Measurements from ENCODE around the gene TMEM192.
"Not testable (repeated sequence)": the region's sequence is repeated elsewhere in the genome, so short reads cannot be mapped to it uniquely, and the experiment has no call there.

Gene TMEM192

DNA sequence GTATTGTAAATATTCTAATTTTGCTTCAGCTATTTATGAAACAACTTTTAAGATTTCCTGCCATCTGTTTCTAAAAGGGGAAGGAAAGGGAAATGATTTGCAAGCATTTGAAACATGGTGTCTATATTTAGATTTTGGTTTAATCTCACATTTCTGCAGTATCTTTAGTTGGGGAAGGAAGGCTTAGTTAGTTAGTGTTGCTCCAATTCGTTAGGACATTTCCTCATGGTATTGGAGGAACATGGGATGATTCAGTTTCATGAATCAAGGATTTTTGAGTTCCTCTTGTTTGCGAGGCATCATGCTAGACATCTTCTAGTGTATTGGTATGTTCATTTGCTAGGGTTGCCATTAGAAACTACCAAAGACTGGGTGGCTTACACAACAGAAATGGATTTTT lies 20.5 kb upstream of the TMEM192 start:
- no peak for DNase-seq (ENCODE audit: low spot score)
- H3K4me3 ChIP-seq (ENCODE audit: severe bottlenecking), result no peak overlapping the region

DNA sequence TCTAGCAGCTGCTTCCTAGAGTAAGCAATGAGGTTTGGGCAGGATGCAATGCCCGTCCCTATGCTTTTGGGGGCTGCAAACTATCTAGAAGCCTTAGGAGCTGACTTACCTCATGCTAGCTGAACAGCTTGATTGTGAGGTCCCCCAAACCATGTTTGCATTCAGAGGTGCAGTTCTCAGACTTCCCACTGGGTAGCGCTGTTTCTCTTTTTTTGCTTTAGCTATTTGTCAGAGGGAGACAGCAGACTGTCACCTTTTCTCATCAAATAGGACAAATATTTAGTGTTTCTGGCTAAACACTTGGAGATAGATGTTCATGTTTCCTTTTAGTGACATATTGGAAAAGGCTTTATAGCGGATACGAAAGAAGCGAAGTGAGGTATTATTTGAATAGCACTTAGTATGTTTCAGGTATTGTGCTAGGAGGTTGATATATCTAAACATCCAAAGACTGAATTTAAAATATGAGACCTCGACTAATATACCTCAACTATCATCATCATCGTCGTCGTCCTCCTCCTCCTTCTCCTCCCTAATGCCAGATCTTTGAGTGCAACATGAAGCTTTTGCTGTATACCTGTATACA lies 18.7 kb upstream of the TMEM192 start:
- peak; percentile 96 for TF ChIP-seq CTCF (IDR thresholded peaks at IDR 0.05; ENCODE audit: poor library complexity, severe bottlenecking)
- Histone ChIP-seq H3K9me3 (ENCODE audit: severe bottlenecking) (no peaks in the 10 kb centered on the region), H3K4me1 (ENCODE audit: insufficient read depth, poor library complexity, severe bottlenecking) (no peaks in the 10 kb centered on the region), H3K27ac (ENCODE audit: poor library complexity, severe bottlenecking) (no peak overlapping the region), H3K4me3 (ENCODE audit: severe bottlenecking) (no peak overlapping the region), H3K36me3 (ENCODE audit: low read depth) (no peaks in the 10 kb centered on the region), H3K27me3 (ENCODE audit: insufficient read depth, poor library complexity, severe bottlenecking) (no peaks in the 10 kb centered on the region)
- ATAC-seq (ENCODE audit: low read depth) (peak; percentile 82), DNase-seq (ENCODE audit: low spot score) (no peak)

More for the DNA sequence above, 20.5 kb upstream of the TMEM192 start:
- no peak for TF ChIP-seq CTCF (IDR thresholded peaks at IDR 0.05; ENCODE audit: poor library complexity, severe bottlenecking)
- no peaks in the 10 kb centered on the region for H3K27me3 ChIP-seq (ENCODE audit: insufficient read depth, poor library complexity, severe bottlenecking)
- ATAC-seq (ENCODE audit: low read depth), result no peak
- H3K9me3 ChIP-seq (ENCODE audit: severe bottlenecking), result no peaks in the 10 kb centered on the region
- H3K36me3 ChIP-seq (ENCODE audit: low read depth), result no peaks in the 10 kb centered on the region
- no peak overlapping the region for H3K27ac ChIP-seq (ENCODE audit: poor library complexity, severe bottlenecking)
- H3K4me1 ChIP-seq (ENCODE audit: insufficient read depth, poor library complexity, severe bottlenecking), result no peaks in the 10 kb centered on the region

GRCh38 chr4:165129924-165130323 lies 17.3 kb upstream of the TMEM192 start:
- Histone ChIP-seq H3K27ac (ENCODE audit: poor library complexity, severe bottlenecking) (no peak overlapping the region), H3K27me3 (ENCODE audit: insufficient read depth, poor library complexity, severe bottlenecking) (no peaks in the 10 kb centered on the region), H3K36me3 (ENCODE audit: low read depth) (no peaks in the 10 kb centered on the region), H3K4me3 (ENCODE audit: severe bottlenecking) (no peak overlapping the region), H3K4me1 (ENCODE audit: insufficient read depth, poor library complexity, severe bottlenecking) (no peaks in the 10 kb centered on the region), H3K9me3 (ENCODE audit: severe bottlenecking) (no peaks in the 10 kb centered on the region)
- TF ChIP-seq CTCF (IDR thresholded peaks at IDR 0.05; ENCODE audit: poor library complexity, severe bottlenecking), result no peak
- no peak for ATAC-seq (ENCODE audit: low read depth)
- no peak for DNase-seq (ENCODE audit: low spot score)

DNA sequence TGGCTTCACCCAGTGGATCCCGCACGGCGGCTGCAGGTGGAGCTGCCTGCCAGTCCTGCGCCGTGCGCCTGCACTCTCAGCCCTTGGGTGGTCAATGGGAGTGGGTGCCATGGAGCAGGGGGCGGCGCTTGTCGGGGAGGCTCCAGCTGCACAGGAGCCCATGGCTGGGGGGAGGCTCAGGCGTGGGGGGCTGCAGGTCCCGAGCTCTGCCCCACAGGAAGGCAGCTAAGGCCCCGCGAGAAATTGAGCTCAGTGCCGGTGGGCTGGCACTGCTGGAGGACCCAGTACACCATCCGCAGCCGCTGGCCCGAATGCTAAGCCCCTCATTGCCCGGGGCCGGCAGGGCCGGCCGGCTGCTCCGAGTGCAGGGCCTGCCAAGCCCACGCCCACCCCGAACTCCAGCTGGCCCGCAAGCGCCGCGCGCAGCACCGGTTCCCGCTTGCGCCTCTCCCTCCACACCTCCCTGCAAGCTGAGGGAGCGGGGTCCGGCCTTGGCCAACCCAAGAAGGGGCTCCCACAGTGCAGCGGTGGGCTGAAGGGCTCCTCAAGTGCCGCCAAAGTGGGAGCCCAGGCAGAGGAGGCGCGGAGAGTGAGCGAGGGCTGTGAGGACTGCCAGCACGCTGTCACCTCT lies 13.3 kb upstream of the TMEM192 start:
- ATAC-seq (ENCODE audit: low read depth), result not testable (repeated sequence)

DNA sequence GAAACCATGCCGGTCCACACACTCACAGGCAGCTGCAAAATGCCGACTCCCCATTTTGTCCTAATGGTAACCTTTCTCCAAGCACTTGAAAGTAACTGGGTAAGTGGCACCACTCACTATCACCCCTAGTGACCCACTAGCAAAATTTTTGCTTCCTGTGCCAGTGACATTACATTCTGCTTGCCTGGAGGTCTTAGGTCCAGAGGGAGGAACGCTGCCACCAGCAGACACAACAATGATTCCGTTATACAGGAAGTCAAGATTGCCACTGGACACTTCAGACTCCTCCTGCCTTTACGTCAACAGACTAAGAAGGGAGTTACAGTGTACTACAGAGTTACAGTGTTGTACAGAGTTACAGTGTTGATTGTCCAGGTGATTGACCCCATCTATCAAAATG lies 11.8 kb upstream of the TMEM192 start:
- no peak overlapping the region for H3K4me3 ChIP-seq (ENCODE audit: severe bottlenecking)
- no peak overlapping the region for H3K27ac ChIP-seq (ENCODE audit: poor library complexity, severe bottlenecking)
- no peak for TF ChIP-seq CTCF (IDR thresholded peaks at IDR 0.05; ENCODE audit: poor library complexity, severe bottlenecking)
- DNase-seq (ENCODE audit: low spot score) (no peak), ATAC-seq (ENCODE audit: low read depth) (no peak)
- no peaks in the 10 kb centered on the region for H3K9me3 ChIP-seq (ENCODE audit: severe bottlenecking)
- H3K27me3 ChIP-seq (ENCODE audit: insufficient read depth, poor library complexity, severe bottlenecking), result no peaks in the 10 kb centered on the region
- no peaks in the 10 kb centered on the region for H3K4me1 ChIP-seq (ENCODE audit: insufficient read depth, poor library complexity, severe bottlenecking)
- H3K36me3 ChIP-seq (ENCODE audit: low read depth), result no peaks in the 10 kb centered on the region

More for the DNA sequence above, 13.3 kb upstream of the TMEM192 start:
- not testable (repeated sequence) for H3K36me3 ChIP-seq (ENCODE audit: low read depth); DNase-seq (ENCODE audit: low spot score); H3K4me1 ChIP-seq (ENCODE audit: insufficient read depth, poor library complexity, severe bottlenecking); H3K9me3 ChIP-seq (ENCODE audit: severe bottlenecking); H3K27me3 ChIP-seq (ENCODE audit: insufficient read depth, poor library complexity, severe bottlenecking); H3K27ac ChIP-seq (ENCODE audit: poor library complexity, severe bottlenecking); H3K4me3 ChIP-seq (ENCODE audit: severe bottlenecking)

Data from RWPE2 (cell line).